Occipital lobe (tissue), 2 donors: Measurements from ENCODE around the gene MIA. TPM values are rescaled to one million over a fixed set of nuclear protein-coding genes. Genes with fewer than 3 reads are reported as not detected.
"Not testable (repeated sequence)": the region's sequence is repeated elsewhere in the genome, so short reads cannot be mapped to it uniquely, and the experiment has no call there.

Source experiments
- DNase-seq: peaks from one replicate; lab custom pipeline; 2025; lab: John Stamatoyannopoulos, UW
- total RNA-seq: library from RNA; depleted of rRNA; stranded (reverse); fragments of >200 nt; gene quantifications from one replicate; pipeline ENCODE4 v1.2.3, GENCODE V29; 2014

The MIA gene
- total RNA-seq, 1 donor from 2014 or later = not detected

DNA sequence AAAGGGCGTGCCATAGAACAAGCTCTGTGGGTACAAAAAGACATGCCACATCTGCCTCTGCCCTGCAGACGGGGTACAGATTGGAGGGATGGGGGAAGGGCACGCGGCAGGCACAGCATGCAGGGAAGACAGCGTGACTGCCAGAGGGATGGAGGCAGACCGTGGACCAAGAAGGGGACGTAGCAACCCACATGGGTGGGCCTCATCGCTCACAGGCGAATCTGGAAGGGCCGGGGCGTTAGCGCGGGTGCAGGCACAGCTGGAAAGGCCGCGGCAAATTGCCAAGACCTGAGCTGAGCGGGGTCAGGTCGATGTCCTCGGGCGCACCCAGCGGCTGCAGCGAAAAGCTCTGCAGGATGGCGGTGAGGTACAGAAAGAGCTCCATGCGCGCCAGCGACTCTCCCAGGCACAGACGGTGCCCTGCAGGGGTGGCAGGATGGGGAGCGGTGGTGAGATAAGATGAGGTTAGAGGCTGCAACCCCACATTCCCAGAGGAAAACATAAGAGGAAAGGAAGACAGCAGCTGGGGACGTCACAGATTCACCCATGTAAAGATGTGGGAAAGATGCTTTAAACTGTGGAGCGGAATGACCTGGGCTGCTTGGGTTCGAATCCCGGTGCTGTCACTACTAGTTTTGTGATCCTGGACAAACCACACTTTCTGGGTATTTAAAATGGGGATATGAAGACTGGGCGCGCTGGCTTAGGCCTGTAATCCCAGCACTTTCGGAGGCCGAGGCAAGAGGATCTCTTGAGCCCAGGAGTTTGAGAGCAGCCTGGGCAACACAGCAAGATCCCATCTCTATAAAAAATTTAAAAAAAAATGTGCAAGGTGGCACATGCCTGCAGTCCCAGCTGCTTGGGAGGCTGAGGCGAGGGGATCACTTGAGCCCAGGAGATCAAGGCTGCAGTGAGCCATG is 43.4 kb downstream of the MIA start:
- DNase-seq = peak; percentile 28

DNA sequence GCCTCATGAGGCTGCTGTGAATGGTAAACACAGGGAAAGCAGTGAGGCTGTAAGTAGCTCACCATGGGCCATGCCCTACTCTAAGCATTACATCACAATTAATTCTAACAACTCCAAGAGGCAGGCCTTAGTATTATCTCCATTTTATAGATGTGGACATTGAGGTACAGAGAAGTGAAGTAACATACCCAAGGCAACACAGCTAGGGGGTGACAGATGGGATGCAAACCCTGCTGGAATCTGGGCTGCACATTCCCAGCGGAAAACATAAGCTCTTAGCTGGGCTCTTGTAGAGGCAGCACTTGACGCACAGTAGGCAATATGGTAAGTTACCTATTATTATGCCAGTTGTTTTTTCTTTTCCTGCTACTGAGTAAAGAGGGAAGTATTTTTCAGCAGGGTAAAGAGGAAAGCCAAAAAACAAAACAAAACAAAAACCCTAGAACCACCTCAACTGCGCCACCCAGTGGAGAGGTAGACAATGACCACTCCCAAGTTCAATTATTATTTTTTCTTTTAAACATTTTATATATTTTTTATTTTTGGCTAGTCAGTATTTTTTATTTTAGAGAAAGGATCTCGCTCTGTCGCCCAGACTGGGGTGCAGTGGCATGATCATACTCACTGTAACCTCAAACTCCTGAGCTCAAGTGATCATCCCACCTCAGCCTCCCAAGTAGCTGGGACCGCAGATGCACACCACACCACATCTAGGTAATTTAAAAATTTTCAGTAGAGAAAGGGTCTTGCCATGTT is 44.3 kb downstream of the MIA start:
- DNase-seq = not testable (repeated sequence)

DNA sequence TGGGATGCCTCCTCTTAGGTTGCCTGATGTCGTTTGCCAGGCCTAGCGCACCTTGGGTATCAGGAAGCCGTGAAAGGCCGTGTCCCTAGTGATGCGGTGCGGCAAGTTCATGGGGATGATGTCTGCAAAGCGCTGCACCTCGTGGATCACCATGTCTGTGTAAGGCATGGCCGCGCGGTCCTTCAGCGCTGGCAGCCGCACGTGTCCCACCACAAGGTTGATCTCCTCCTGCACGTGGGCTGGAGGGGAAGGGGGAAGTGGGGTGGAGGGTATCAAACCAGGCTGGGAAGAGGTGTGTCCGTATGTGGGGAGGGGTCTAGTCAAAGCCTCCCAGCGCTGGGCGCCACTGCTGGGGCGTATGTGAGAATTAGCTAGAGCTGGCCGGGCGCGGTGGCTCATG is 46.8 kb downstream of the MIA start:
- DNase-seq = no peak

DNA sequence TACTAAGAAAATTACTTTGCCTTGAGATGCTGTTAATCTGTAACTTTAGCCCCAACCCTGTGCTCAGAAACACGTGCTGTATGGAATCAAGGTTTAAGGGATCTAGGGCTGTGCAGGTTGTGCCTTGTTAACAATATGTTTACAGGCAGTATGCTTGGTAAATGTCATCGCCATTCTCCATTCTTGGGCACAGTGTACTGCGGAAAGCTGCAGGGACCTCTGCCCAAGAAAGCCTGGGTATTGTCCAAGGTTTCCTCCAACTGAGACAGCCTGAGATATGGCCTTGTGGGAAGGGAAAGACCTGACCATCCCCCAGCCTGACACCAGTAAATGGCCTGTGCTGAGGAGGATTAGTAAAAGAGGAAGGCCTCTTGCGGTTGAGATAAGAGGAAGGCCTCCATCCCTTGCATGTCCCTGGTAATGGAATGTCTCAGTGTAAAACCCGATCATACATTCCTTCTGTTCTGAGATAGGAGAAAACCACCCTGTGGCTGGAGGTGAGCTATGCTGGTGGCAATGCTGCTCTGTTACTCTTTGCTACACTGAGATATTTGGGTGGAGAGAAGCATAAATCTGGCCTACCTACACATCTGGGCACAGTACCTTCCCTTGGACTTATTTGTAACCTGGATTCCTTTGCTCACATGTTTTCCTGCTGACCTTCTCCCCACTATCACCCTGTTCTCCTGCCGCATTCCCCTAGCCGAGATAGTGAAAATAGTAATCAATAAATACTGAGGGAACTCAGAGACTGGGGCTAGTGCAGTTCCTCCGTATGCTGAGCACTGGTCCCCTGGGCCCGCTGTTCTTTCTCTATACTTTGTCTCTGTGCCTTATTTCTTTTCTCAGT is 47.6 kb downstream of the MIA start:
- DNase-seq = not testable (repeated sequence)

DNA sequence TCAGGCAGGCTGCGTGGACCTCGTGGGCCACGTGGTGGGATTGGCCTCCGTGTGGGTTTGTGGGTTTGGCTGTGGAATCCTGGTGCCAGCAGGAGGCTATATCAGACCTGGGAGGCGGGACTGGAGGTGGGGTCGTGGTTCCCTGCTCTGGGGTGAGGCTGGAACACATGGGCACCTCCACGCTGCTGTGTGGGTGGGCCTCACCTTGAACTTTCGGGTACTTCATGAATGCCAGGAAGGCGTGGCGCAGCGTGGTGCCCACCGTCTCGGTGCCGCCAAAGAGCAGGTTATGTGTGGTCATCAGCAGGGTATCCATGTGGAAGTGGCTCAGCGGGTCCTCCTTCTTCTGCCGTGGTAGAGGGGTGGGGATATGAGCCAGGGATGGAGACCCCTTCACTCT is 49.6 kb downstream of the MIA start:
- not testable (repeated sequence) for DNase-seq

DNA sequence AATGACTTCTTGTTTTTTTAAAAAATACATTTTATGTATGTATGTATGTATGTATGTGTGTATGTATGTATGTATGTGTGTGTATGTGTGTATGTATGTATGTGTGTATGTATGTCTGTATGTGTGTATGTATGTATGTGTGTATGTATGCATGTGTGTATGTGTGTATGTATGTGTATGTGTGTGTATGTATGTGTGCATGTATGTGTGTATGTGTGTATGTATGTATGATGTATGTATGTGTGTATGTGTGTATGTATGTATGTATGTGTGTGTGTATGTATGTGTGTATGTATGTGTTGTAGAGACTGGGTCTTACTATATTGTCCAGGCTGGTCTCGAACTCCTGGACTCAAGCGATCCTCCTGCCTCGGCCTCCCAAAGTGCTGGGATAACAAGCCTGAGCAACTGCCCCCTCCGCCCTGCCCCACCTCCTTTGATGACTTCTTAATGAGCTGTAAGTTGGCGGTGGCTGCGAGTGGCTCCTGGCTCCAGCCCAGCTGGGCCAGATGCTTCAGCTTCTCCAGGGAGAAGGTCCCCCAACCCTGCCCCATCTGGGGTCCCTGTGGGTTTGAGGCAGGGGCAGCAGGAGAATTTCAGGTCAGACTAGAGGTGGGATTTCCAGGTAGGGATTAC is 50.3 kb downstream of the MIA start:
- DNase-seq = not testable (repeated sequence)

DNA sequence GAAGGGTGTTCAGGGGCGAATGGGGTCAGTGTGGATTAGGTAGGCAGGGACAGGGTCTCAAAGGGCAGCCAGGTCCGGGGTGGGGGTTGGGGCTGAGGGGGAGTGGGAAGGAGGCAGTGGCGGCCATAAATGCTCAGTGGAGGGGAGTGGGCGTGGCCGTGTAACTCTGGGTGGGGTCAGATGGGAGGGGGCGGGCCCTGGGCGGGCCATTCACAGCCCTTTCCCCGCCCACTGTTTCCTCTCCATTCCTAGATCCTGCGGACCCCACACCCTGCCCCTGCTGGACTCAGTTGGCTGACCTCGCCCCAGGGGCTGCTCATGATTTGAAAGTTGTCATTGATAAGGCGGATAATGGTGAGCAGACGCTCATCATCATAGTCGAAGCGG is 51.0 kb downstream of the MIA start:
- DNase-seq = not testable (repeated sequence)

DNA sequence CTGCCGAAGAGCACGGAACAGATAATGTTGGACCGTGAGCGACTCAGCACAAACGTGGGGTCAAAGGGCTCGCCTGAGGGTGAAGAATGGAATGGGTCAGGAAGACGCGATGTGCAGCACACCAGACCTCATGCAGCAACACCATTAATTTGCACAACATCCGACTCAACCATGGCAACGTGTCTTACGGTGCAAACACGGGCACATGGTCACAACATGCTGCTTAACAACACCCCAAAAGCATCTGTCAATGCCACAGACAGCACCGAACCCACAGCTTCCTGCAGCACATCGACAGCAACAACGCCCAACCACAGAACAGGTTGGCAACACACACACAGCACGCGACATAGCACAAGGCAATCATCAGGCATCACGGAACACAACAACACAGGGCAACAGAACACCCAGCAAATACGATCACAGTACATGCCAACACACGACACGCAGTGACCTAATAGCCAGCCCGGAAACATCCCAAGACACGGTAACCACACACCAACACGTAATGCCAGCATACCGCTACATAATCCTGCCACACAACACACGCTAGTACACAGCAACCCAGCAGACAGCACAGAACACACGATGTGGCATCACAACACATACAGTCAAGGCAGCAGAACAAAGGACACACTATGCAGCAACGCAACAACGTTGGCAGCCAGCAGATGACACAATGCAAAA is 51.5 kb downstream of the MIA start:
- not testable (repeated sequence) for DNase-seq

Other genes with a start within 250 kb of the MIA start
- 4.1 TPM for gene SHKBP1, start 198.6 kb upstream of the MIA start, total RNA-seq
- 18.9 TPM for gene LTBP4, start 174.2 kb upstream of the MIA start, total RNA-seq
- gene NUMBL, start 84.9 kb upstream of the MIA start, total RNA-seq = 18.2 TPM
- gene COQ8B, start 58.6 kb upstream of the MIA start, total RNA-seq = 28.2 TPM
- gene ITPKC, start 58.4 kb upstream of the MIA start, total RNA-seq = 10.0 TPM
- 0.31 TPM for gene ACTMAP, start 25.0 kb upstream of the MIA start, total RNA-seq
- gene SNRPA, start 24.3 kb upstream of the MIA start, total RNA-seq = 17.0 TPM
- gene RAB4B, start 2.7 kb downstream of the MIA start, total RNA-seq = 8.6 TPM
- 46.9 TPM for gene EGLN2, start 23.7 kb downstream of the MIA start, total RNA-seq
- gene CYP2A6, start 74.9 kb downstream of the MIA start, total RNA-seq = not detected
- gene CYP2A7, start 106.7 kb downstream of the MIA start, total RNA-seq = 0.78 TPM
- gene CYP2B6, start 215.8 kb downstream of the MIA start, total RNA-seq = not detected